ENCODE data around the gene KAT6B. TPM values are rescaled to one million over a fixed set of nuclear protein-coding genes. Genes with fewer than 3 reads are reported as not detected.

Gene KAT6B
- total RNA-seq, 6 experiments from 2014 or later = 17.8 to 27.5 (median 23.6) TPM

- Mint-ChIP-seq H3K27ac (no peak overlapping the region), H3K4me3 (no peak overlapping the region), H3K4me1 (ENCODE audit: low read depth) (no peaks in the 10 kb centered on the region), H3K9me3 (no peaks in the 10 kb centered on the region), H3K36me3 (ENCODE audit: low read depth) (no peaks in the 10 kb centered on the region), H3K27me3 (ENCODE audit: insufficient read depth) (peaks cover 10% of the 10 kb centered on the region)
- no peak for TF ChIP-seq CTCF (IDR thresholded peaks at IDR 0.05)
- DNase-seq = no peak
Measured at GRCh38 chr10:75071756-75072155, 245.4 kb downstream of the KAT6B start.

- no peak for DNase-seq
- Mint-ChIP-seq H3K36me3 (ENCODE audit: low read depth) (no peaks in the 10 kb centered on the region), H3K4me1 (ENCODE audit: low read depth) (no peaks in the 10 kb centered on the region), H3K4me3 (no peak overlapping the region), H3K27ac (no peak overlapping the region), H3K9me3 (no peaks in the 10 kb centered on the region), H3K27me3 (ENCODE audit: insufficient read depth) (peaks cover 10% of the 10 kb centered on the region)
- TF ChIP-seq CTCF (IDR thresholded peaks at IDR 0.05) = no peak
Measured at GRCh38 chr10:75072727-75073126, 246.3 kb downstream of the KAT6B start.

- H3K36me3 Mint-ChIP-seq (ENCODE audit: low read depth) = no peaks in the 10 kb centered on the region
- H3K9me3 Mint-ChIP-seq = no peaks in the 10 kb centered on the region
- no peak overlapping the region for H3K4me3 Mint-ChIP-seq
- no peaks in the 10 kb centered on the region for H3K4me1 Mint-ChIP-seq (ENCODE audit: low read depth)
- TF ChIP-seq CTCF (IDR thresholded peaks at IDR 0.05) = no peak
- DNase-seq = no peak
- H3K27me3 Mint-ChIP-seq (ENCODE audit: insufficient read depth) = peaks cover 10% of the 10 kb centered on the region
- H3K27ac Mint-ChIP-seq = no peak overlapping the region
Measured at GRCh38 chr10:75073442-75073841, 247.0 kb downstream of the KAT6B start.

GRCh38 chr10:75074711-75075445 lies 248.5 kb downstream of the KAT6B start:
- H3K4me1 Mint-ChIP-seq (ENCODE audit: low read depth) = no peaks in the 10 kb centered on the region
- no peak for DNase-seq
- peaks cover 10% of the 10 kb centered on the region for H3K27me3 Mint-ChIP-seq (ENCODE audit: insufficient read depth)
- H3K9me3 Mint-ChIP-seq = no peaks in the 10 kb centered on the region
- no peak for TF ChIP-seq CTCF (IDR thresholded peaks at IDR 0.05)
- no peak overlapping the region for H3K27ac Mint-ChIP-seq
- H3K36me3 Mint-ChIP-seq (ENCODE audit: low read depth) = no peaks in the 10 kb centered on the region
- no peak overlapping the region for H3K4me3 Mint-ChIP-seq

- no peaks in the 10 kb centered on the region for H3K36me3 Mint-ChIP-seq (ENCODE audit: low read depth)
- no peaks in the 10 kb centered on the region; the same call in 1 of the 2 replicates for H3K9me3 Mint-ChIP-seq
- no peak overlapping the region for H3K27ac Mint-ChIP-seq
- DNase-seq = no peak
- no peak overlapping the region for H3K4me3 Mint-ChIP-seq
- no peaks in the 10 kb centered on the region for H3K4me1 Mint-ChIP-seq (ENCODE audit: low read depth)
- H3K27me3 Mint-ChIP-seq (ENCODE audit: insufficient read depth) = peaks cover 13% of the 10 kb centered on the region
- no peak for TF ChIP-seq CTCF (IDR thresholded peaks at IDR 0.05)
Measured at GRCh38 chr10:75076348-75076747, 249.9 kb downstream of the KAT6B start.
